NCI-H446 treated with DMSO at 0.1 percent for 48 hours (cell line): ENCODE data around the gene SNCG.
"Not testable (repeated sequence)": the region's sequence is repeated elsewhere in the genome, so short reads cannot be mapped to it uniquely, and the experiment has no call there.

Experiments used
- DNase-seq: peaks from one replicate; lab custom pipeline; 2025; lab: John Stamatoyannopoulos, UW

Gene SNCG

GRCh38 chr10:86978457-86978856, 20.1 kb downstream of the SNCG start:
- not testable (repeated sequence) for DNase-seq

- DNase-seq, result no peak
These were observed 21.0 kb downstream of the SNCG start for GRCh38 chr10:86979296-86979818.

- DNase-seq, result no peak
These were observed 21.6 kb downstream of the SNCG start for GRCh38 chr10:86979977-86980448.

- not testable (repeated sequence) for DNase-seq
These were observed 22.6 kb downstream of the SNCG start for GRCh38 chr10:86981020-86981419.

DNA sequence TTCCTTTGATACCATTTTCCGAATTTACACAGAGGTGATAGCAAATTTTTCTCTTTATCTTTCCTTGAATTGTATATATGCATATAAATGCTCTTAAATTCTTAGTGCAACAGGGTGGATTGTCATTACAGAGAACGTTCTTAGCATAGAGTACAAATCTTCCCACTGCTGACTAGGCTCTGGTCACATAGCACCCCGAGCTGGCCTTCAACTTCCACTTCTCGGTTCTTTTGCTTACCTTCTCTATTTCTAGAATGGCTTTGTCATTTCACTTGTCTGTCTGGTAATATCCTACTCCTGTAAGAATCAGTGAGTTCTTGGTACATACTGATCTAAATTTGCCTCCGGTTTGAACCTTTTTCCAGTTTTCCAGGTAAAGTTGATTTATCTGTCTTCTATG, 23.3 kb downstream of the SNCG start:
- no peak for DNase-seq

DNA sequence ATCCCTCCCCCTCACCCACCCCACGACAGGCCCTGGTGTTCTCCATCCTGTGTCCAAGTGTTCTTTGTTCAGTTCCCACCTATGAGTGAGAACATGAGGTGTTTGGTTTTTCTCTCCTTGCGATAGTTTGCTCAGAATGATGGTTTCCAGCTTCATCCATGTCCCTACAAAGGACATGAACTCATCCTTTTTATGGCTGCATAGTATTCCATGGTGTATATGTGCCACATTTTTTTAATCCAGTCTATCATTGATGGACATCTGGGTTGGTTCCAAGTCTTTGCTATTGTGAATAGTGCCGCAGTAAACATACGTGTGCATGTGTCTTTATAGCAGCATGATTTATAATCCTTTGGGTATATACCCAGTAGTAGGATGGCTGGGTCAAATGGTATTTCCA, 26.1 kb downstream of the SNCG start:
- DNase-seq, result not testable (repeated sequence)

DNA sequence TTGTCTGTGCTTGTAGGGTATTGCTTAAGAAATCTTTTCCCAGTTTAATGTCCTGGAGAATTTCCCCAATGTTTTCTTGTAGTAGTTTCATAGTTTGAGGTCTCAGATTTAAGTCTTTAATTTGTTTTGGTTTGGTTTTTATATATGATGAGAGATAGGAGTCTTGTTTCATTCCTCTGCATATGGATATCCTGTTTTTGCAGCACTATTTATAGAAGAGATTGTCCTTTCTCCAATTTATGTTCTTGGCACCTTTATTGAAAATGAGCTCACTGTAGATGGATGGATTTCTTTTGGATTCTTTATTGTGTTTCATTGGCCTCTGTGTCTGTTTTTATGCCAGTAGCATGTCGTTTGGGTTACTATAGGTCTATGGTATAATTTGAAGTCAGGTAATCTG, 30.1 kb downstream of the SNCG start:
- no peak for DNase-seq

DNA sequence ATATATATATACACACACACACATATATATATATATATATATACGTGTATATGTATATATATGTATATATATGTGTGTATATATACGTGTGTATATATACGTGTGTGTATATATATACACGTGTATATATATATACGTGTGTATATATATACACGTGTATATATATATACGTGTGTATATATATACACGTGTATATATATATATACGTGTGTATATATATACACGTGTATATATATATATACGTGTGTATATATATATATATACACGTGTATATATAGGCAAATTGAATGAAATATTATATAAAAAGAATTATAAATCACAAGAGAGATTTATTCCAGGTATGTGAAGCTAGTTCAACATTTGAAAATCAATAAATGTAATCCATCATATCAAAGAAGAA, 33.0 kb downstream of the SNCG start:
- DNase-seq, result not testable (repeated sequence)

DNA sequence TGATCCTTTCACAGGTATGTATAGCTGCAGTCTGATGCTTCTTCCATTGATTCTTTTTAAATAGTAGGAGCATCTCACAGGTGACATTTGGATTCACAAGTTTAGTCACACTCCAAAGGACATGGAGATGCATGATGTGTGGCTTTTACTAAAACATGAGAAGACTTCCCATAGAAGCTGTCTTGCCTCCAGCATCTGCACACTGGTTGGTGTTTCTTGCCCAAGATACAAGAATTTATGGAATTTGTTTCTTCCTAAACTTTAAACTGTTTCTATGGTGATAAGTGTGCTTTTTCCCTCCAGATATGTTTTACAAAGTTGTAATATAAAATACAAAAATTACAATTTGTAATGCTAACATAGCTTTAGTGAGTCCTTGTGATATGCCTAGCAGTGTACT, 34.1 kb downstream of the SNCG start:
- DNase-seq, result no peak

GRCh38 chr10:86992929-86993328, 34.5 kb downstream of the SNCG start:
- DNase-seq, result no peak

- DNase-seq, result not testable (repeated sequence)
These were observed 41.5 kb downstream of the SNCG start for GRCh38 chr10:86999802-87000403.

GRCh38 chr10:87000491-87000890, 42.1 kb downstream of the SNCG start:
- DNase-seq, result no peak

DNA sequence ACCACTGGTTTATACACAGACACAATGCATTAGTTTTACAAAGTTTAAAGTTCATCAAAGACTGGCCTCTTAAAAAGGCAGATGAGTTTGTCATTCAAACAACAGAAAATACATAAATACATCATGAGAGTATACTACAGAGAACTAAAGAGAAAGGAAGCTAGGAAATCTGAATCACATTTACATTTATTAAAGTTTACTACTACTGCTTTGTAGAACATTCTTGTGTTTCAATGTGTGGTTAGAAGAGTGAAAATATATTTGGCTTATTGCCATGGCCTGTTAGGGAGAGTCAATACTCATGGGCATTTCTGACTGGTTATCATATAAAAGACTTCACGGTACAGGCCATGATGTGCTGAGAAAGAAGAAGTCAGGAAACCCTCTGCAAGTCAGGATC, 48.7 kb downstream of the SNCG start:
- not testable (repeated sequence) for DNase-seq

DNA sequence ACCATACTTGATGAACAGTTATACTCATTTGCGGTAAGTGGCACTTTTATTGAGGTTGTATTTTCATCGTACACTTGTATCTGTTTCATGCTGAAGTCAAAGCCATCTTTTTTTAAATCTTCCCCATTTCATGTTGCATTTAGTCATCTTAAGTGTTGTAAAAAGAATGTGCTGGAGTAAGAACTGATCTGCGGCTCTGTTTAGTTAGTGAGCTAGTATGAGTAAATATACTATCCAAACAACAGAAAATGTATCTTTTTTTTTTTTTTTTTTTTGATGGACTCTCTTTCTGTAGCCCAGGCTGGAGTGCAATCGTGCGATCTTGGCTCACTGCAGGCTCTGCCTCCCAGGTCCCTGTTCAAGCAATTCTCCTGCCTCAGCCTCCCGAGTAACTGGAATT, 49.3 kb downstream of the SNCG start:
- not testable (repeated sequence) for DNase-seq

DNA sequence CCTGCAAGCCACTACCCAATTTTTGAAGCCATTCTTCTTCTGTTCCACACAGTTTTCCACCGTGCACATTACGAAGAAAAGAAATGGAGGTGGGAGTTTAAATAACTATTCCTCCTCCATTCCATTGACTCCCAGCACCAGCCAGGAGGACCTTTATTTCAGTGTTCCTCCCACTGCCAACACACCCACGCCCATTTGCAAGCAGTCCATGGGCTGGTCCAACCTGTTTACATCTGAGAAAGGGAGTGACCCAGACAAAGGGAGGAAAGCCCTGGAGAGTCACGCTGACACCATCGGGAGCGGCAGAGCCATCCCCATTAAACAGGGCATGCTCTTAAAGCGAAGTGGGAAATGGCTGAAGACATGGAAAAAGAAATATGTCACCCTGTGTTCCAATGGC, 49.9 kb downstream of the SNCG start:
- not testable (repeated sequence) for DNase-seq

DNA sequence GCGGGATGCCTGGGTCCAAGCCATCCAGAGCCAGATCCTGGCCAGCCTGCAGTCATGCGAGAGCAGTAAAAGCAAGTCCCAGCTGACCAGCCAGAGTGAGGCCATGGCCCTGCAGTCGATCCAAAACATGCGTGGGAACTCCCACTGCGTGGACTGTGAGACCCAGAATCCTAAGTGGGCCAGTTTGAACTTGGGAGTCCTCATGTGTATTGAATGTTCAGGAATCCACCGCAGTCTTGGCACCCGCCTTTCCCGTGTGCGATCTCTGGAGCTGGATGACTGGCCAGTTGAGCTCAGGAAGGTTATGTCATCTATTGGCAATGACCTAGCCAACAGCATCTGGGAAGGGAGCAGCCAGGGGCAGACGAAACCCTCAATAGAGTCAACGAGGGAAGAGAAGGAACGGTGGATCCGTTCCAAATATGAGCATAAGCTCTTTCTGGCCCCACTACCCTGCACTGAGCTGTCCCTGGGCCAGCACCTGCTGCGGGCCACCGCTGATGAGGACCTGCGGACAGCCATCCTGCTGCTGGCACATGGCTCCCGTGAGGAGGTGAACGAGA, 50.8 kb downstream of the SNCG start:
- DNase-seq, result peak; percentile 43
